ENCODE measurements around the gene GID4.
A peak's percentile ranks its signal among the peaks of the same experiment; 100 is the strongest.

The GID4 gene

DNA sequence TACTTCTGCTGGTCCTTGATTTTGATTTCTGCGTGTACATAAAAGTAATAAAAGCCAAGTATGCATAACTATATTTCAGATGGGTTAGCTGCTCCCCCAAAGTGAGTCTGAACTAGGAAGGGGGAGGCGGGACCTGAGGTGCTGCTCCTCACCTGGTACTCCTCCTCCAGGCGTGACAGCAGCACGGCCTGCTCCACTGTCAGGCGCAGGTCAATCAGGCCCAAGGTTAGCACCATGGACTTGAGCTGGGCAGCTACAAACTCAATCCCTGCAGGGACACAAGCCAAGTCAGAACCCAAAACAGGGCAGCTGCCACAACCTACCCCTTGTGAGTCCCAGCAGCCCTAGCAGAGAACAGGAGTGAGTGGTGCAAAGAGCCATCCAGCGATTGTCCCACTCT, 18.2 kb upstream of the GID4 start:
- Histone ChIP-seq H2AK5ac (ENCODE audit: low read length) (no peak overlapping the region), H3K27ac (ENCODE audit: low read depth, low read length) (no peak overlapping the region), H3K23ac (ENCODE audit: low read length) (no peak overlapping the region), H4K8ac (ENCODE audit: low read depth, low read length) (no peak overlapping the region), H3K4me1 (ENCODE audit: control insufficient read depth in 1 of 2, insufficient read depth in 2 of 2, low read length in 2 of 2) (no peaks in the 10 kb centered on the region), H3K4ac (ENCODE audit: low read depth, low read length) (no peak overlapping the region), H2BK5ac (ENCODE audit: low read depth, low read length, poor library complexity) (no peak overlapping the region), H3K9ac (ENCODE audit: low read length) (no peak overlapping the region), H3K27me3 (ENCODE audit: insufficient read depth, low read length) (no peaks in the 10 kb centered on the region), H3K4me3 (ENCODE audit: low read depth, low read length) (no peak overlapping the region), H3K14ac (ENCODE audit: low read length) (no peak overlapping the region), H3K79me2 (ENCODE audit: control insufficient read depth, insufficient read depth, low read length, poor library complexity) (no peaks in the 10 kb centered on the region), H2AFZ (ENCODE audit: insufficient read depth, low read length, poor library complexity) (no peak overlapping the region), H3K18ac (ENCODE audit: low read length) (no peak overlapping the region), H3K4me2 (ENCODE audit: low read length) (no peak overlapping the region), H2BK120ac (ENCODE audit: insufficient read depth, low read length, poor library complexity) (no peak overlapping the region), H4K91ac (ENCODE audit: low read depth, low read length) (no peak overlapping the region), H3K36me3 (ENCODE audit: control insufficient read depth in 1 of 2, insufficient read depth in 2 of 2, low read length in 2 of 2) (peaks cover 7 to 17% of the 10 kb centered on the region in 2 experiments), H2BK12ac (ENCODE audit: low read length) (no peak overlapping the region), H4K12ac (ENCODE audit: low read depth, low read length) (no peak overlapping the region), H3K9me3 (ENCODE audit: insufficient read depth, low read depth, low read length) (no peaks in the 10 kb centered on the region), H3K79me1 (ENCODE audit: low read length) (no peaks in the 10 kb centered on the region)
- no CpG with 5 or more reads among the region's 6 CpGs for WGBS (ENCODE audit: extremely low coverage, insufficient coverage, insufficient read length)
- no peak for DNase-seq

DNA sequence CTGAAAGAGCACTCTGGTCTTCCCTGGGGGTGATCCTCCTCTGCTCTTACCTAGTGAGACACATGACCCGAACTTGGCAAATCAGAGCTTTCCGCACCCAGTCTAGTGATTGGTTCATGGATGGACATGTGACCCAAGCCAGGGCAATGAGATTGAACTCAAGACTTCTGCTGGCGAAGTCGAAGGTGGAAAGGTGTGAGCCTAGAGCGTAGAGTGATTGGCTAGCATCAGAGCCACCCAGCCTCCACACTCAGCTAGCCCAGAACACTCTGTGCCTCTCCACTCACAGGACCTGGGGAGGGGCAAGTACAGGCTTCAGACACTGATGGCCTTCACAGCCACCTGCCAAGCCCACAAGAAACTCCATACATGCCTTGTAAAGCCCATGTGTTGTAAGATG, 17.8 kb upstream of the GID4 start:
- Histone ChIP-seq H3K27me3 (ENCODE audit: insufficient read depth, low read length) (no peaks in the 10 kb centered on the region), H3K9me3 (ENCODE audit: insufficient read depth, low read depth, low read length) (no peaks in the 10 kb centered on the region), H3K9ac (ENCODE audit: low read length) (no peak overlapping the region), H3K4ac (ENCODE audit: low read depth, low read length) (no peak overlapping the region), H2BK12ac (ENCODE audit: low read length) (no peak overlapping the region), H3K4me1 (ENCODE audit: control insufficient read depth in 1 of 2, insufficient read depth in 2 of 2, low read length in 2 of 2) (peaks cover 2 to 3% of the 10 kb centered on the region in 2 experiments), H2AK5ac (ENCODE audit: low read length) (no peak overlapping the region), H2BK120ac (ENCODE audit: insufficient read depth, low read length, poor library complexity) (no peak overlapping the region), H2BK5ac (ENCODE audit: low read depth, low read length, poor library complexity) (no peak overlapping the region), H3K18ac (ENCODE audit: low read length) (no peak overlapping the region), H3K36me3 (ENCODE audit: control insufficient read depth in 1 of 2, insufficient read depth in 2 of 2, low read length in 2 of 2) (peaks cover 7 to 16% of the 10 kb centered on the region in 2 experiments), H4K8ac (ENCODE audit: low read depth, low read length) (no peak overlapping the region), H3K23ac (ENCODE audit: low read length) (no peak overlapping the region), H4K91ac (ENCODE audit: low read depth, low read length) (no peak overlapping the region), H3K79me1 (ENCODE audit: low read length) (no peaks in the 10 kb centered on the region), H3K27ac (ENCODE audit: low read depth, low read length) (no peak overlapping the region), H3K14ac (ENCODE audit: low read length) (no peak overlapping the region), H4K12ac (ENCODE audit: low read depth, low read length) (no peak overlapping the region), H2AFZ (ENCODE audit: insufficient read depth, low read length, poor library complexity) (no peak overlapping the region), H3K4me3 (ENCODE audit: low read depth, low read length) (no peak overlapping the region), H3K4me2 (ENCODE audit: low read length) (no peak overlapping the region), H3K79me2 (ENCODE audit: control insufficient read depth, insufficient read depth, low read length, poor library complexity) (no peaks in the 10 kb centered on the region)
- WGBS (ENCODE audit: extremely low coverage, insufficient coverage, insufficient read length) = no CpG with 5 or more reads among the region's 5 CpGs
- DNase-seq = no peak

DNA sequence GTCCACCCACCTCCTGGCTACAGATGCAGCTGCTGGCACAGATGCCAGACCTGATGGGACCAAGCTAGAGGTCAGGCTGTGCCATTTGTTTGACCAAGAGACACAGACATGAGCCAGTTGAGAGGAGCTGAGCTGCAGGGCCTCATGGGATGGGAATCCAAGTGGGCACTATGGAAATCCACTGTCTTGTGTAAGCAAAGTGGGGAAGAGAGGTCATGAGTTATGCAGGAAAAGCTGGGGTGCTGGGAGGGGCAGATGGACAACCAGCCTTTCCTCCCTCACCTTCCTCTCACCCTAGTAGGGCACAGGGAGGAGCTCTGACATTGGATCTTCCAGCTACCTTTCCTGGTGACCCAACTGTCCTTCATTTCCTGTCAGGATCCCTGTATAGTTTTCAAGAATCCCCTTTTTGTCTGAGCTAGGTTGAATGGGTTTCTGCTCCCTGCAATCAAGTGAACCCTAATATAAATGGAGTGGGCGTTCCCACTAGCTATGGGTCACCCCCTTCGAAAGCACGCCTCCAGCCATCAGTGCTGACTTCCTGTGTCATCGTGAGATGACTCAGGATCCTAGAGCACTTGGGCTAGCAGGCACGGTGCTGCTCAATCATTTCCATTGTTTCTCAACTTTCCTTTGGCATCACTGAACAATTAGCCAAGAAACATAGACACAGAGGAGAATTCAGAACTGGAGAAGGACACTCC, 13.8 kb upstream of the GID4 start:
- no peak overlapping the region for H4K12ac ChIP-seq (ENCODE audit: low read depth, low read length)
- no peak overlapping the region for H3K9ac ChIP-seq (ENCODE audit: low read length)
- H3K79me2 ChIP-seq (ENCODE audit: control insufficient read depth, insufficient read depth, low read length, poor library complexity) = peaks cover 2% of the 10 kb centered on the region
- no peak overlapping the region for H3K4ac ChIP-seq (ENCODE audit: low read depth, low read length)
- H3K9me3 ChIP-seq (ENCODE audit: insufficient read depth, low read depth, low read length) = no peaks in the 10 kb centered on the region
- H2AFZ ChIP-seq (ENCODE audit: insufficient read depth, low read length, poor library complexity) = no peak overlapping the region
- no peaks in the 10 kb centered on the region for H3K27me3 ChIP-seq (ENCODE audit: insufficient read depth, low read length)
- no peak overlapping the region for H3K18ac ChIP-seq (ENCODE audit: low read length)
- H4K8ac ChIP-seq (ENCODE audit: low read depth, low read length) = no peak overlapping the region
- H3K14ac ChIP-seq (ENCODE audit: low read length) = no peak overlapping the region
- no peak overlapping the region for H2BK5ac ChIP-seq (ENCODE audit: low read depth, low read length, poor library complexity)
- no peak overlapping the region for H3K4me2 ChIP-seq (ENCODE audit: low read length)
- no peak overlapping the region for H4K91ac ChIP-seq (ENCODE audit: low read depth, low read length)
- no peak overlapping the region for H3K23ac ChIP-seq (ENCODE audit: low read length)
- H3K79me1 ChIP-seq (ENCODE audit: low read length) = no peaks in the 10 kb centered on the region
- no peak overlapping the region for H2BK120ac ChIP-seq (ENCODE audit: insufficient read depth, low read length, poor library complexity)
- no peak overlapping the region for H2AK5ac ChIP-seq (ENCODE audit: low read length)
- H3K36me3 ChIP-seq (ENCODE audit: control insufficient read depth in 1 of 2, insufficient read depth in 2 of 2, low read length in 2 of 2) = peaks cover 8 to 16% of the 10 kb centered on the region in 2 experiments
- DNase-seq = peak in 1 of 2 donors; percentile 24
- H3K27ac ChIP-seq (ENCODE audit: low read depth, low read length) = no peak overlapping the region
- WGBS (ENCODE audit: extremely low coverage, insufficient coverage, insufficient read length) = no CpG with 5 or more reads among the region's 5 CpGs
- H3K4me3 ChIP-seq (ENCODE audit: low read depth, low read length) = no peak overlapping the region
- H2BK12ac ChIP-seq (ENCODE audit: low read length) = no peak overlapping the region
- peaks cover 8 to 12% of the 10 kb centered on the region in 2 experiments for H3K4me1 ChIP-seq (ENCODE audit: control insufficient read depth in 1 of 2, insufficient read depth in 2 of 2, low read length in 2 of 2)

GRCh38 chr17:18025945-18026776, 13.0 kb upstream of the GID4 start:
- Histone ChIP-seq H3K27ac (ENCODE audit: low read depth, low read length) (no peak overlapping the region), H4K91ac (ENCODE audit: low read depth, low read length) (peak overlapping the region; percentile 7), H3K36me3 (ENCODE audit: control insufficient read depth in 1 of 2, insufficient read depth in 2 of 2, low read length in 2 of 2) (peaks cover 8 to 14% of the 10 kb centered on the region in 2 experiments), H3K18ac (ENCODE audit: low read length) (no peak overlapping the region), H2BK120ac (ENCODE audit: insufficient read depth, low read length, poor library complexity) (no peak overlapping the region), H2BK12ac (ENCODE audit: low read length) (no peak overlapping the region), H3K23ac (ENCODE audit: low read length) (no peak overlapping the region), H2AFZ (ENCODE audit: insufficient read depth, low read length, poor library complexity) (no peak overlapping the region), H3K4me1 (ENCODE audit: control insufficient read depth in 1 of 2, insufficient read depth in 2 of 2, low read length in 2 of 2) (peaks cover 8 to 12% of the 10 kb centered on the region in 2 experiments), H4K12ac (ENCODE audit: low read depth, low read length) (no peak overlapping the region), H2AK5ac (ENCODE audit: low read length) (no peak overlapping the region), H3K4ac (ENCODE audit: low read depth, low read length) (no peak overlapping the region), H3K9ac (ENCODE audit: low read length) (no peak overlapping the region), H3K79me1 (ENCODE audit: low read length) (no peaks in the 10 kb centered on the region), H3K79me2 (ENCODE audit: control insufficient read depth, insufficient read depth, low read length, poor library complexity) (peaks cover 2% of the 10 kb centered on the region), H3K4me2 (ENCODE audit: low read length) (no peak overlapping the region), H3K27me3 (ENCODE audit: insufficient read depth, low read length) (no peaks in the 10 kb centered on the region), H3K9me3 (ENCODE audit: insufficient read depth, low read depth, low read length) (no peaks in the 10 kb centered on the region), H4K8ac (ENCODE audit: low read depth, low read length) (no peak overlapping the region), H2BK5ac (ENCODE audit: low read depth, low read length, poor library complexity) (no peak overlapping the region), H3K4me3 (ENCODE audit: low read depth, low read length) (no peak overlapping the region), H3K14ac (ENCODE audit: low read length) (no peak overlapping the region)
- peak; percentile 23 to 32 for DNase-seq
- no CpG with 5 or more reads among the region's 11 CpGs for WGBS (ENCODE audit: extremely low coverage, insufficient coverage, insufficient read length)
